Stromal cell of bone marrow (primary cell): Measurements from ENCODE around the gene UTF1.
"Not testable (repeated sequence)": the region's sequence is repeated elsewhere in the genome, so short reads cannot be mapped to it uniquely, and the experiment has no call there.

ENCODE experiments used
- DNase-seq: peaks from one replicate; pipeline ENCODE4 v3.0.0-alpha.2; 2012; ENCODE audit warnings: low read depth

Gene UTF1

GRCh38 chr10:133265052-133265451 is 35.0 kb downstream of the UTF1 start:
- not testable (repeated sequence) for DNase-seq

GRCh38 chr10:133266056-133266795 is 36.2 kb downstream of the UTF1 start:
- no peak for DNase-seq

GRCh38 chr10:133267293-133267692 is 37.3 kb downstream of the UTF1 start:
- DNase-seq = no peak

GRCh38 chr10:133267829-133268228 is 37.8 kb downstream of the UTF1 start:
- no peak for DNase-seq

- DNase-seq = no peak
Observed at GRCh38 chr10:133268532-133268931, 38.5 kb downstream of the UTF1 start.

- no peak for DNase-seq
Observed at GRCh38 chr10:133269367-133269766, 39.4 kb downstream of the UTF1 start.

GRCh38 chr10:133270204-133270603 is 40.2 kb downstream of the UTF1 start:
- no peak for DNase-seq

GRCh38 chr10:133270773-133271297 is 40.8 kb downstream of the UTF1 start:
- DNase-seq = no peak

- DNase-seq = no peak
Observed at GRCh38 chr10:133271521-133272300, 41.7 kb downstream of the UTF1 start.

GRCh38 chr10:133272301-133272963 is 42.4 kb downstream of the UTF1 start:
- no peak for DNase-seq

GRCh38 chr10:133272964-133273420 is 43.0 kb downstream of the UTF1 start:
- DNase-seq = no peak

GRCh38 chr10:133273534-133274143 is 43.6 kb downstream of the UTF1 start:
- DNase-seq = no peak

GRCh38 chr10:133274751-133275683 is 45.0 kb downstream of the UTF1 start:
- no peak for DNase-seq

GRCh38 chr10:133275684-133276092 is 45.7 kb downstream of the UTF1 start:
- no peak for DNase-seq

GRCh38 chr10:133276100-133276434 is 46.0 kb downstream of the UTF1 start:
- DNase-seq = no peak

GRCh38 chr10:133276435-133277201 is 46.6 kb downstream of the UTF1 start, which contains the start of gene ADAM8:
Gene ADAM8, minus strand, starts transcription at chr10:133276868. Its CDS starts 51 bp downstream, at chr10:133276817.
- no peak for DNase-seq

- DNase-seq = no peak
Observed at GRCh38 chr10:133277277-133277992, 47.4 kb downstream of the UTF1 start.

GRCh38 chr10:133277993-133278576 is 48.1 kb downstream of the UTF1 start:
- DNase-seq = no peak
